HFF-Myc (cell line): ENCODE results near the gene RSRC1.

Source experiments
- DNase-seq: peaks from one replicate; pipeline ENCODE4 v3.0.0-alpha.2; 2011; ENCODE audit warnings: low read depth; ENCODE audit errors: extremely low read depth
- H3K4me3 ChIP-seq: replicated peaks from 2 replicates; pipeline ENCODE4 v1.5.1; 2011; ENCODE audit warnings: low read depth, mild to moderate bottlenecking, control low read depth, low read length
- CTCF ChIP-seq: IDR thresholded peaks from 2 replicates; pipeline ENCODE4 v1.5.1; 2012; ENCODE audit warnings: mild to moderate bottlenecking, low read depth, low read length, control low read depth; ENCODE audit errors: missing control alignments

The RSRC1 gene

GRCh38 chr3:158085931-158086330, 24.0 kb upstream of the RSRC1 start:
- no peak overlapping the region for H3K4me3 ChIP-seq
- no peak for TF ChIP-seq CTCF
- no peak for DNase-seq

GRCh38 chr3:158086361-158086760, 23.5 kb upstream of the RSRC1 start:
- no peak for DNase-seq
- TF ChIP-seq CTCF, result no peak
- H3K4me3 ChIP-seq, result no peak overlapping the region

GRCh38 chr3:158086776-158087175, 23.1 kb upstream of the RSRC1 start:
- H3K4me3 ChIP-seq, result no peak overlapping the region
- no peak for TF ChIP-seq CTCF
- DNase-seq, result no peak

- H3K4me3 ChIP-seq, result no peak overlapping the region
- peak; percentile 49 for TF ChIP-seq CTCF
- peak; percentile 88 for DNase-seq
Measured at GRCh38 chr3:158091531-158091930, 18.4 kb upstream of the RSRC1 start.

- no peak overlapping the region for H3K4me3 ChIP-seq
- no peak for TF ChIP-seq CTCF
- DNase-seq, result no peak
Measured at GRCh38 chr3:158093526-158093925, 16.4 kb upstream of the RSRC1 start.

GRCh38 chr3:158094235-158095110, 15.4 kb upstream of the RSRC1 start:
- H3K4me3 ChIP-seq, result no peak overlapping the region
- no peak for DNase-seq
- no peak for TF ChIP-seq CTCF
